ENCODE data around the gene HBG1.
"Not testable (repeated sequence)": the region's sequence is repeated elsewhere in the genome, so short reads cannot be mapped to it uniquely, and the experiment has no call there.

The HBG1 gene

DNA sequence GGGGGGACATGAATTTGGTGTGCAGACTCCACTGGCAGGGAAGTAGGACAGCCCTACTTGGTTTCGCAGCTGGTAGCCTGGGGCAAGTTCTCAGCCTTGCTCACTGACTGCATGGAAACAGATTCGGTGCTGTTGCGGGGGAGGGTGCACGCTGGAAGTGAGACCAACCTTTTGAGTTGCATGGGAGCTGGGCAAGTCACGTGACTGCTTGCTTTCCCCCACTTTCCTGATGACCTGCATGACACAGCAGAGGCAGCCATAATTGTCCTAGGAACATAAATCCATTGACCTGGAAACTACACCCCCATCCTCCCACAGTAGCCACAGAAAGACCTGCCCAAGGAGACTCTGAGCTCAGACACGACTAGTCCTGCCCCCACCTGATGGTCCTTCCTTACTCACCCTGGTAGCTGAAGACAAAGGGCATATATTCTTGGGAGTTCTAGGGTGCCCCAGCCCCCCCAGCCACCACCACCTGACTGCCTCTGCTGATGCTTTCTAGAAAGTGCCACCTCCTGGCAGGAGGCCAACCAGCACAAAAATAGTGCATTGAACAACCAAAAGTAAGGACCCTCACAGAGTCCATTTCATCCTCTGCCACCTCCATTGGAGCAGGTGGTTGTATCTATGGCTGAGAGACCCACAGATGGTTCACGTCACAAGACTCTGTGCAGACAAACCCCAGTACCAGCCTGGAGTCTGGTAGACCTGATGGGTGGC lies 9.0 kb upstream of the HBG1 start:
- no peak overlapping the region for H3K4me3 ChIP-seq (ENCODE audit: low read depth, low read length)
- TF ChIP-seq, protein P1, sequence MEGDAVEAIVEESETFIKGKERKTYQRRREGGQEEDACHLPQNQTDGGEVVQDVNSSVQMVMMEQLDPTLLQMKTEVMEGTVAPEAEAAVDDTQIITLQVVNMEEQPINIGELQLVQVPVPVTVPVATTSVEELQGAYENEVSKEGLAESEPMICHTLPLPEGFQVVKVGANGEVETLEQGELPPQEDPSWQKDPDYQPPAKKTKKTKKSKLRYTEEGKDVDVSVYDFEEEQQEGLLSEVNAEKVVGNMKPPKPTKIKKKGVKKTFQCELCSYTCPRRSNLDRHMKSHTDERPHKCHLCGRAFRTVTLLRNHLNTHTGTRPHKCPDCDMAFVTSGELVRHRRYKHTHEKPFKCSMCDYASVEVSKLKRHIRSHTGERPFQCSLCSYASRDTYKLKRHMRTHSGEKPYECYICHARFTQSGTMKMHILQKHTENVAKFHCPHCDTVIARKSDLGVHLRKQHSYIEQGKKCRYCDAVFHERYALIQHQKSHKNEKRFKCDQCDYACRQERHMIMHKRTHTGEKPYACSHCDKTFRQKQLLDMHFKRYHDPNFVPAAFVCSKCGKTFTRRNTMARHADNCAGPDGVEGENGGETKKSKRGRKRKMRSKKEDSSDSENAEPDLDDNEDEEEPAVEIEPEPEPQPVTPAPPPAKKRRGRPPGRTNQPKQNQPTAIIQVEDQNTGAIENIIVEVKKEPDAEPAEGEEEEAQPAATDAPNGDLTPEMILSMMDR (IDR thresholded peaks at IDR 0.05; ENCODE audit: low read depth, low read length), result no peak

- TF ChIP-seq, protein P1 (IDR thresholded peaks at IDR 0.05; ENCODE audit: low read depth, low read length), result no peak
Measured at GRCh38 chr11:5257296-5257695, 7.6 kb upstream of the HBG1 start.

GRCh38 chr11:5254646-5255413 lies 5.2 kb upstream of the HBG1 start, which contains the start of gene HBG2:
HBG2 (minus strand) TSS chr11:5254781; CDS start chr11:5254728, 53 bp downstream.
- not testable (repeated sequence) for H3K4me3 ChIP-seq (ENCODE audit: low read depth, low read length)

More at GRCh38 chr11:5257296-5257695, 7.6 kb upstream of the HBG1 start:
- no peak overlapping the region for H3K4me3 ChIP-seq (ENCODE audit: low read depth, low read length)

DNA sequence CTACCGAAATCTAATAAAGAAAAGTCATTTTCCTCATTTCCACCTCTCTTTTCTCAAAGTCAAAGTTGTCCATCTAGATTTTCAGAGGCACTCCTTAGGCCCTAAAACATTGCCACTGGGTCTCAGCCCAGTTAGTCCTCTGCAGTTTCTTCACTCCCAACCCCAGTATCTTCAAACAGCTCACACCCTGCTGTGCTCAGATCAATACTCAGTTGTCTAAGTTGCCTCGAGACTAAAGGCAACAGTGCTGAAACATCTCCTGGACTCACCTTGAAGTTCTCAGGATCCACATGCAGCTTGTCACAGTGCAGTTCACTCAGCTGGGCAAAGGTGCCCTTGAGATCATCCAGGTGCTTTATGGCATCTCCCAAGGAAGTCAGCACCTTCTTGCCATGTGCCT lies 4.4 kb upstream of the HBG1 start:
- H3K4me3 ChIP-seq (ENCODE audit: low read depth, low read length), result not testable (repeated sequence)

GRCh38 chr11:5253440-5253839 lies 3.8 kb upstream of the HBG1 start:
- not testable (repeated sequence) for H3K4me3 ChIP-seq (ENCODE audit: low read depth, low read length)

DNA sequence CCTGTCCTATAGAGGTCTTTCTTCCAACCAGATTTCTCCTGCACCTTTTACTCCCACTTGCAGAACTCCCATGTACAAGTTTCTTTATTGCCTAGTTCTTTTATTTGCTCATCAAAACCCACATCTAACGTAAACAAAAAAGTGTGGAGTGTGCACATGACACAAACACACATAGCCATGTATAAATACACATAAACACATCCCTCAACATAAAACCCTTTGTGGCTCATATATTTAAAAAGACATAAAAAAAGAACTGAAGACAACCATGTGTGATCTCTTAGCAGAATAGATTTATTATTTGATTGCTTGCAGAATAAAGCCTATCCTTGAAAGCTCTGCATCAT lies 3.2 kb upstream of the HBG1 start:
- TF ChIP-seq, protein P1 (IDR thresholded peaks at IDR 0.05; ENCODE audit: low read depth, low read length), result no peak
- H3K4me3 ChIP-seq (ENCODE audit: low read depth, low read length), result no peak overlapping the region

DNA sequence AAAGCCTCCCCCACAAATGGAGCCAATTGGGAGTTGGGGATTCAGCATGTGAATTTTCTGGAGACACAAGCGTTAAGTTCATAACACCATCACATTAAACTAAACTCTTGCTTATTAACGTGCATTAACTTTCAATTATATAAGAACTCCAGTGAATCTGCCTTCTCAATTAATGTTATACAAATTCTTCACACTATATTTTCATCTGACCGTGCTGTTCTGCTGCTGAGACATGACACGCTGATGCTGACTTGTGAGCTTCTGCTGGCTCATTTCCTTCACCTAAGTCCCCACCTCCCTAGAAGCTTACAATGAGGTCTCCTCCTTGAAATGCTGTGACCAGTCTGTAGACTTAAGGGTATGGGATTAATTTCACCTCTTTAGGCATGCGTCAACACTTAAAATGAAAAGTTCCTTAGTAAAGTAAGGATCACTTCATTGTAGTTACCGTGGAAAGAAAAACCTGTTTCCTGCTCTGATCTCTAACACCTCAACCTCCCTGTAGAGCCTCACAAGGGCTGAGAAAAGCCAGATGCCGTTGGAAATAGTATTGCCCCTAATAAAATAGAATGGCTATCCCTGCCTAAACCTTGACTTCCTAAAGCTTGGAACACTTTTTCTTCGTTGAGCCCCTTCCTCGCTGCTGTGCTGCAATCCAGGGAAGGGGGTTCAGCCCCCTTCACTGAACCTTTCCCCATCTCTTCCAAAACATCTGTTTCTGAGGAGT lies 2.7 kb upstream of the HBG1 start:
- TF ChIP-seq, protein P1 (IDR thresholded peaks at IDR 0.05; ENCODE audit: low read depth, low read length), result no peak
- no peak overlapping the region for H3K4me3 ChIP-seq (ENCODE audit: low read depth, low read length)

DNA sequence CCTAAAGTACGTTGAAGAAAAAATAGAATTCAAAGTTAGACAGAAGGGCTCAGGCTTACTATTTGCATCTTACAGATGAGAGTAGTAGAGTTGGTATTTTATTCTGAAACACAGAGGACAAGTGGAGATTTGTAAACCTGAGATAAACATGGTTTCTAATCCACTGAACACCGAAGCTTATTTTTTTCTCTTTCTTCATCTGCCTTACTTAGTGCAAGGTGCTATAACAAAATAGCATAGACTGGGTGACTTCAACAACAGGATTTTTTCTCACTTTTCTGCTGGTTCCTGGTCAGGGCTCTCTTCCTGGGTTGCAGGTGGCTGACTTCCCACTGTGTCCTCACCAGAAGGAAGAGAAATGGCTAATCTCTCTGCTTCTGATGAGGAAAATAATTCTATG lies 2.1 kb upstream of the HBG1 start:
- TF ChIP-seq, protein P1 (IDR thresholded peaks at IDR 0.05; ENCODE audit: low read depth, low read length), result no peak
- H3K4me3 ChIP-seq (ENCODE audit: low read depth, low read length), result no peak overlapping the region

Data from WI38 (cell line).